K562 (cell line): Measurements from ENCODE around the gene CDH6. TPM values are rescaled to one million over a fixed set of nuclear protein-coding genes. Genes with fewer than 3 reads are reported as not detected.

Experiments
- ATAC-seq: fragments of 200-7000 bp; cut with Tn5 transposase; 3 replicates; pipeline ENCODE4 v1.9.1; 2020; ENCODE audit warnings: moderate library complexity
- BruUV-seq: library from RNA; stranded (reverse); fragments of 400-500 nt; replicated peaks from 2 replicates; lab custom pipeline; 2021; lab: Mats Ljungman, UMichigan
- CTCF ChIA-PET: fragments of 300-600 bp; formaldehyde crosslinking; extraction: SDS; loops from one replicate; lab custom pipeline; 2021; ENCODE audit warnings: low intra/inter-chr PET ratio; lab: Yijun Ruan, JAX
- POLR2A ChIA-PET: fragments of 300-600, 350-650 bp; sonication (Branson Sonifier 250); formaldehyde crosslinking; extraction: SDS; loops from one replicate; lab custom pipeline; 2021; ENCODE audit warnings: antibody characterized with exemption, inconsistent platforms; lab: Yijun Ruan, JAX
- DNase-seq, 4 experiments: peaks; one replicate each; pipeline versions ENCODE4 v3.0.0 to v3.0.0-alpha.2; 2011 to 2018; ENCODE audit warnings: low spot score in 3 of 4, mixed read lengths in 3 of 4; ENCODE audit errors: extremely low read depth in 1 of 4
- FAIRE-seq: peaks from 2 replicates; lab custom pipeline; 2011; peaks lifted over from hg19 to GRCh38; lab: Jason Lieb, UNC
- H2AFZ ChIP-seq: 2 replicates; pipeline ENCODE4 v1.6.0; 2011; ENCODE audit warnings: low read depth, low read length, control low read depth, inconsistent platforms
- H3K27ac ChIP-seq: fragments of 200-600 bp; 3 replicates; pipeline ENCODE4 v1.8.0; 2011; ENCODE audit warnings: low read depth, mild to moderate bottlenecking, control low read depth, inconsistent platforms, low read length, moderate library complexity, mixed read lengths; ENCODE audit errors: extremely low read depth
- H3K27me3 ChIP-seq, 2 experiments: fragments of 300-600 bp in 1 of 2; 2 replicates in 1 of 2; 3 replicates in 1 of 2; pipeline versions ENCODE4 v1.6.0 to v1.8.0; 2011; ENCODE audit warnings: inconsistent platforms in 2 of 2, low read length in 2 of 2, mild to moderate bottlenecking in 1 of 2, mixed read lengths in 1 of 2, moderate library complexity in 1 of 2; ENCODE audit not compliant: control insufficient read depth in 2 of 2, insufficient read depth in 2 of 2
- H3K36me3 ChIP-seq: fragments of 300-600 bp; 3 replicates; pipeline ENCODE4 v1.8.0; 2011; ENCODE audit warnings: mild to moderate bottlenecking, low read length, inconsistent platforms; ENCODE audit not compliant: control insufficient read depth, insufficient read depth
- H3K4me1 ChIP-seq, 2 experiments: fragments of 200-600 bp in 1 of 2; replicated peaks in 1 of 2; 2 replicates in 1 of 2; 3 replicates in 1 of 2; pipeline versions ENCODE4 v1.5.1 to v1.8.0; 2011; ENCODE audit warnings: inconsistent platforms in 2 of 2, low read length in 2 of 2, mild to moderate bottlenecking in 1 of 2, mixed read lengths in 1 of 2, moderate library complexity in 1 of 2; ENCODE audit not compliant: control insufficient read depth in 2 of 2, insufficient read depth in 2 of 2
- H3K4me2 ChIP-seq: 2 replicates; pipeline ENCODE4 v1.6.1; 2011; ENCODE audit warnings: low read length, control low read depth, inconsistent platforms, mixed read lengths; ENCODE audit not compliant: insufficient read depth
- H3K4me3 ChIP-seq: fragments of 200-600 bp; sonication (generic), shearing (Covaris generic); 2 replicates; pipeline ENCODE4 v1.5.1; 2016; ENCODE audit warnings: control low read depth, inconsistent platforms
- H3K79me2 ChIP-seq: fragments of 200-600 bp; 3 replicates; pipeline ENCODE4 v1.8.0; 2011; ENCODE audit warnings: low read length, inconsistent platforms; ENCODE audit not compliant: control insufficient read depth, insufficient read depth
- H3K9ac ChIP-seq, 2 experiments: 2 replicates each; pipeline versions ENCODE4 v1.6.0 to v1.6.1; 2011; ENCODE audit warnings: low read depth in 2 of 2, low read length in 2 of 2, control low read depth in 1 of 2, inconsistent platforms in 1 of 2, mild to moderate bottlenecking in 1 of 2, mixed read lengths in 1 of 2; ENCODE audit not compliant: insufficient read depth in 1 of 2
- H3K9me1 ChIP-seq: one replicate; pipeline ENCODE4 v1.6.0; 2011; ENCODE audit warnings: inconsistent platforms, mild to moderate bottlenecking, low read length, moderate library complexity; ENCODE audit not compliant: control insufficient read depth, insufficient read depth
- H3K9me3 ChIP-seq: replicated peaks from 2 replicates; pipeline ENCODE4 v1.5.1; 2011; ENCODE audit warnings: low read depth, low read length, inconsistent platforms; ENCODE audit not compliant: control insufficient read depth, insufficient read depth
- H4K20me1 ChIP-seq: replicated peaks from 2 replicates; pipeline ENCODE4 v1.6.1; 2011; ENCODE audit warnings: low read length, inconsistent platforms, mixed read lengths; ENCODE audit not compliant: control insufficient read depth, insufficient read depth
- ATF6 ChIP-seq: sonication (generic); formaldehyde crosslinking; IDR thresholded peaks from 2 replicates; pipeline ENCODE4 v1.4.0; 2020; ENCODE audit warnings: mild to moderate bottlenecking, missing genetic modification reagents
- ERF ChIP-seq: fragments of 450-650 bp; formaldehyde crosslinking; IDR thresholded peaks from 2 replicates; pipeline ENCODE4 v1.4.0; 2020; ENCODE audit warnings: mild to moderate bottlenecking, mixed read lengths
- HMG20B ChIP-seq: fragments of 250-450 bp; sonication (Bioruptor Pico); IDR thresholded peaks from 2 replicates; pipeline ENCODE4 v1.5.0; 2021; ENCODE audit warnings: mild to moderate bottlenecking
- MIER1 ChIP-seq: fragments of 450-650 bp; IDR thresholded peaks from 2 replicates; pipeline ENCODE4 v1.6.1; 2016; ENCODE audit warnings: antibody characterized with exemption, mild to moderate bottlenecking, low read depth
- NFRKB ChIP-seq: fragments of 450-650 bp; IDR thresholded peaks from 2 replicates; pipeline ENCODE4 v1.6.1; 2016; ENCODE audit warnings: low read depth
- YBX1 ChIP-seq: fragments of 450-650 bp; IDR thresholded peaks from 2 replicates; pipeline ENCODE4 v1.7.1; 2016; ENCODE audit warnings: mild to moderate bottlenecking
- ZKSCAN3 ChIP-seq: fragments of 250-450 bp; sonication (Bioruptor Pico); IDR thresholded peaks from 2 replicates; pipeline ENCODE4 v1.4.0; 2020
- in situ Hi-C: fragments of 300-500 bp; cut with MboI; formaldehyde crosslinking; loops from 4 replicates; pipeline ENCODE4 v1.15.0; 2018; ENCODE audit warnings: inconsistent platforms, mixed read lengths
- intact Hi-C: fragments of 100-400 bp; cut with micrococcal nuclease; formaldehyde crosslinking; loops from 2 replicates; pipeline ENCODE4 v1.14.2; 2022
- polyA plus RNA-seq, 8 experiments: library from polyadenylated mRNA; depleted of rRNA in 4 of 8; stranded (reverse) in 5 of 8; unstranded in 3 of 8; fragments of >200 nt; fragmentation: Nextera tagmentation in 2 of 8; fragmentation: Illumina TruSeq in 1 of 8; extraction: Ambion mirVana in 2 of 8; extraction: Trizol in 1 of 8; gene quantifications; 2 replicates each; pipeline versions ENCODE4 v1.2.1 to v1.2.3, GENCODE V29; 2011 to 2014; ENCODE audit warnings: inconsistent platforms in 1 of 8, missing spikeins in 1 of 8
- total RNA-seq, 7 experiments: library from RNA; depleted of rRNA in 6 of 7; stranded (reverse); fragments of >200 nt in 6 of 7; fragmentation: Illumina TruSeq in 2 of 7; extraction: Trizol in 2 of 7; gene quantifications; 2 replicates each; pipeline versions ENCODE4 v1.2.1 to v1.2.3, GENCODE V29; 2011 to 2021; ENCODE audit warnings: low replicate concordance in 1 of 7
- TF ChIP-seq, protein P1 (sequence below): fragments of 250-450 bp; sonication (Bioruptor Pico); IDR thresholded peaks from 2 replicates; pipeline ENCODE4 v1.5.1; 2021; ENCODE audit warnings: mild to moderate bottlenecking
- TF ChIP-seq, protein P2 (sequence below): fragments of 450-650 bp; formaldehyde crosslinking; IDR thresholded peaks from 2 replicates; pipeline ENCODE4 v1.4.0; 2020; ENCODE audit warnings: mild to moderate bottlenecking

CDH6 gene
- total and polyA plus RNA-seq, 9 of the 15 experiments (the other 6 are each of a cell fraction or from before 2014, with no cell fraction given): not detected

DNA sequence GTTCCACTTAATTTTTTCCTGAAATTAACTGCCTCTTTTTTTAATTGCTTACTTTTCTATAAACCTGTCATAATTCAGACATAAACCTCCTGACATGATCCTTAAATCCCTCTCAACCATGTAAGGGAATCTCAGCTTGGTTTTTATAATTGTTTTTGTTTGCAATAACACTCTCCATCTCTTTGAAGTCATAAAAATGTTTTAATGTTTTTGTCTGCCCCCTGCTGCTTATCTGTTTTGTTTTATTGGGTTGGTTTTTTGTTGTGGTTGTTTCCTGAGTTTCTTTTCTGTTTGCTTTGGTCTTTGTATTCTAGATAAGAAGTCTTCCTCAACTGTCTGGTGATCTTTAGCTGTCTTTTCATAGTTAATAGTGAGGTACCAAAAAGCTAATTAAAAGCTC is 142.0 kb downstream of the CDH6 start:
- BruUV-seq: no TSS peak
- no peak for ATAC-seq

More for the DNA sequence above, 142.0 kb downstream of the CDH6 start:
- in situ Hi-C loops (no loop called here), intact Hi-C loops (no loop called here)
- no peaks in the 10 kb centered on the region for H3K9me3 ChIP-seq
- H3K4me2 ChIP-seq: no peak overlapping the region
- no peak for DNase-seq
- no peaks in the 10 kb centered on the region for H3K79me2 ChIP-seq
- FAIRE-seq: no peak
- ChIA-PET POLR2A (interaction anchor here (0.6 to 0.9 kb wide), 2 partner anchors 8 to 1156 kb away, joined by 3 to 5 read pairs; no protein-coding TSS in a partner anchor), CTCF (no interaction called here)
- peaks cover 0 to 3% of the 10 kb centered on the region in 2 experiments; a peak in 3 of 5 replicates for H3K27me3 ChIP-seq
- TF ChIP-seq HMG20B (no peak), ATF6 (CRISPR knock-in tag) (no peak), MIER1 (no peak), NFRKB (no peak), ERF (CRISPR knock-in tag) (no peak), ZKSCAN3 (CRISPR knock-in tag) (no peak), YBX1 (no peak)
- TF ChIP-seq, protein P1, sequence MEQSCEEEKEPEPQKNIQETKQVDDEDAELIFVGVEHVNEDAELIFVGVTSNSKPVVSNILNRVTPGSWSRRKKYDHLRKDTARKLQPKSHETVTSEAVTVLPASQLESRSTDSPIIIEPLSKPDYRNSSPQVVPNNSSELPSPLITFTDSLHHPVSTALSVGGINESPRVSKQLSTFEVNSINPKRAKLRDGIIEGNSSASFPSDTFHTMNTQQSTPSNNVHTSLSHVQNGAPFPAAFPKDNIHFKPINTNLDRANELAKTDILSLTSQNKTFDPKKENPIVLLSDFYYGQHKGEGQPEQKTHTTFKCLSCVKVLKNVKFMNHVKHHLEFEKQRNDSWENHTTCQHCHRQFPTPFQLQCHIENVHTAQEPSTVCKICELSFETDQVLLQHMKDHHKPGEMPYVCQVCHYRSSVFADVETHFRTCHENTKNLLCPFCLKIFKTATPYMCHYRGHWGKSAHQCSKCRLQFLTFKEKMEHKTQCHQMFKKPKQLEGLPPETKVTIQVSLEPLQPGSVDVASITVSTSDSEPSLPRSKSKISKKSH: no peak
- TF ChIP-seq, protein P2, sequence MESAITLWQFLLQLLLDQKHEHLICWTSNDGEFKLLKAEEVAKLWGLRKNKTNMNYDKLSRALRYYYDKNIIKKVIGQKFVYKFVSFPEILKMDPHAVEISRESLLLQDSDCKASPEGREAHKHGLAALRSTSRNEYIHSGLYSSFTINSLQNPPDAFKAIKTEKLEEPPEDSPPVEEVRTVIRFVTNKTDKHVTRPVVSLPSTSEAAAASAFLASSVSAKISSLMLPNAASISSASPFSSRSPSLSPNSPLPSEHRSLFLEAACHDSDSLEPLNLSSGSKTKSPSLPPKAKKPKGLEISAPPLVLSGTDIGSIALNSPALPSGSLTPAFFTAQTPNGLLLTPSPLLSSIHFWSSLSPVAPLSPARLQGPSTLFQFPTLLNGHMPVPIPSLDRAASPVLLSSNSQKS (CRISPR knock-in tag): no peak
- no peaks in the 10 kb centered on the region for H3K4me1 ChIP-seq
- no peak overlapping the region for H3K27ac ChIP-seq
- H4K20me1 ChIP-seq: no peaks in the 10 kb centered on the region
- no peaks in the 10 kb centered on the region for H3K9me1 ChIP-seq
- H3K9ac ChIP-seq: no peak overlapping the region
- no peak overlapping the region for H3K4me3 ChIP-seq
- no peaks in the 10 kb centered on the region for H3K36me3 ChIP-seq
- H2AFZ ChIP-seq: no peak overlapping the region
